Activated CD8-positive, alpha-beta T cell treated with anti-CD3 and anti-CD28 coated beads for 36 hours (primary cell): ENCODE measurements around the gene PIK3AP1. TPM values are rescaled to one million over a fixed set of nuclear protein-coding genes. Genes with fewer than 3 reads are reported as not detected.

Experiments
- ATAC-seq: fragments of 200-7000 bp; cut with Tn5 transposase; one replicate; pipeline ENCODE4 v1.10.0; 2021; ENCODE audit warnings: mild to moderate bottlenecking, moderate library complexity
- CTCF ChIA-PET: fragments of 350-600 bp; sonication (Branson Sonifier 250); formaldehyde crosslinking; loops from one replicate; lab custom pipeline; 2021; ENCODE audit warnings: antibody characterized with exemption; lab: Charles Lee
- POLR2A ChIA-PET: fragments of 350-600 bp; sonication (Branson Sonifier 250); formaldehyde crosslinking; loops from one replicate; lab custom pipeline; 2021; ENCODE audit warnings: antibody characterized with exemption; lab: Charles Lee
- DNase-seq: peaks from one replicate; pipeline ENCODE4 v3.0.0-alpha.2; 2020
- H3K27ac Mint-ChIP-seq: one replicate; pipeline ENCODE4 v1.8.0; 2021; ENCODE audit warnings: mild to moderate bottlenecking, mixed read lengths
- H3K27me3 Mint-ChIP-seq: one replicate; pipeline ENCODE4 v1.8.0; 2021; ENCODE audit warnings: mixed read lengths
- H3K36me3 Mint-ChIP-seq: one replicate; pipeline ENCODE4 v1.8.0; 2021; ENCODE audit warnings: low read depth, mixed read lengths
- H3K4me1 Mint-ChIP-seq: one replicate; pipeline ENCODE4 v1.8.0; 2021; ENCODE audit warnings: low read depth, mixed read lengths
- H3K4me3 Mint-ChIP-seq: one replicate; pipeline ENCODE4 v1.8.0; 2021; ENCODE audit warnings: mild to moderate bottlenecking, moderate library complexity, mixed read lengths
- H3K9me3 Mint-ChIP-seq: one replicate; pipeline ENCODE4 v1.8.0; 2021; ENCODE audit warnings: mixed read lengths
- intact Hi-C: fragments of 100-400 bp; cut with micrococcal nuclease; formaldehyde crosslinking; loops from one replicate; pipeline ENCODE4 v1.10.0; 2022
- total RNA-seq, 2 experiments: library from RNA; stranded (reverse); gene quantifications; one replicate each; pipeline ENCODE4 v1.2.3, GENCODE V29; 2021
- TF ChIP-seq, protein P1 (sequence below): fragments of 200-600 bp; IDR thresholded peaks from one replicate; pipeline ENCODE4 v1.8.0; 2022; ENCODE audit warnings: antibody characterized with exemption, mild to moderate bottlenecking

Gene PIK3AP1
- total RNA-seq, 2 experiments from 2014 or later = 4.1 to 4.7 TPM

DNA sequence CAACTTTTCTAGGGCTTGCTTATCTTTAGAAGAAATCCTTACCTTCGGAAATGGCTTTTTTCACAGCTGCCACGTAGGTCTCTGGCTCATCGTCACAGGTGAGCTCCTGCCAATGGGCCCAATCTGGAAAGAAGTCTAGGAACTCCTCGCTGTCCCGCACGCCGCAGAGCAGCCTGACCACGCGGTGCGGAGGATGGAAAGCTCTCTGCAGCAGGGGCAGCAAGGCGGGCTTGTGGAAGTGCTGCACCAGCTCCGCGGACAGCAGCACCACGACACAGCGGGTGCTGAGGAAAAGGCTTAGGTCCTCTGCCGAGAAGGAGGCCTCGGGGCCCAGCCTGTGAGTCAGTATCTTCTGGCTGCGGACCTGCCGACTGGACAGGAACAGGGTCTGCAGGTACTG, 10.8 kb downstream of the PIK3AP1 start:
- H3K27ac Mint-ChIP-seq = no peak overlapping the region
- no peak for DNase-seq
- no peaks in the 10 kb centered on the region for H3K27me3 Mint-ChIP-seq
- H3K9me3 Mint-ChIP-seq = no peaks in the 10 kb centered on the region
- ATAC-seq = no peak
- no peak overlapping the region for H3K4me3 Mint-ChIP-seq
- intact Hi-C loops = no loop called here
- TF ChIP-seq, protein P1, sequence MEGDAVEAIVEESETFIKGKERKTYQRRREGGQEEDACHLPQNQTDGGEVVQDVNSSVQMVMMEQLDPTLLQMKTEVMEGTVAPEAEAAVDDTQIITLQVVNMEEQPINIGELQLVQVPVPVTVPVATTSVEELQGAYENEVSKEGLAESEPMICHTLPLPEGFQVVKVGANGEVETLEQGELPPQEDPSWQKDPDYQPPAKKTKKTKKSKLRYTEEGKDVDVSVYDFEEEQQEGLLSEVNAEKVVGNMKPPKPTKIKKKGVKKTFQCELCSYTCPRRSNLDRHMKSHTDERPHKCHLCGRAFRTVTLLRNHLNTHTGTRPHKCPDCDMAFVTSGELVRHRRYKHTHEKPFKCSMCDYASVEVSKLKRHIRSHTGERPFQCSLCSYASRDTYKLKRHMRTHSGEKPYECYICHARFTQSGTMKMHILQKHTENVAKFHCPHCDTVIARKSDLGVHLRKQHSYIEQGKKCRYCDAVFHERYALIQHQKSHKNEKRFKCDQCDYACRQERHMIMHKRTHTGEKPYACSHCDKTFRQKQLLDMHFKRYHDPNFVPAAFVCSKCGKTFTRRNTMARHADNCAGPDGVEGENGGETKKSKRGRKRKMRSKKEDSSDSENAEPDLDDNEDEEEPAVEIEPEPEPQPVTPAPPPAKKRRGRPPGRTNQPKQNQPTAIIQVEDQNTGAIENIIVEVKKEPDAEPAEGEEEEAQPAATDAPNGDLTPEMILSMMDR = no peak
- no peaks in the 10 kb centered on the region for H3K36me3 Mint-ChIP-seq
- H3K4me1 Mint-ChIP-seq = peaks cover 3% of the 10 kb centered on the region
- ChIA-PET POLR2A (no interaction called here), CTCF (no interaction called here)

DNA sequence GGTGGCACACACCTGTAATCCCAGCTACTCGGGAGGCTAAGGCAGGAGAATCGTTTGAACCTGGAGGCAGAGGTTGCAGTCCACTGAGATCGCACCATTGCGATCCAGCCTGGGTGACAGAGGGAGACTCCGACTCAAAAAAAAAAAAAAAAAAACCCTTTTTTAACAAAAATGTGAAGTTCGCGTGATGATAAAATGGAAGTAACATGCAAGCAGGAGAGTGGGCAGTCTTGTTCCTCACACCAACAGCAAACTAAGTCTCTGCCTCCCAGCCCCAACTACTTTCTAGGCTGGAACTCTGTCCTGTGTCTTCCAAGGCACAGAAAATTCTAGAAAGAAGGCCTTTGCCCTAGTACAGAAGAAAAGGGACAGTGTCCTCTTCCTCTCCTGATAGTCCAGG, 11.3 kb downstream of the PIK3AP1 start:
- Mint-ChIP-seq H3K27me3 (no peaks in the 10 kb centered on the region), H3K27ac (no peak overlapping the region), H3K4me1 (no peaks in the 10 kb centered on the region), H3K36me3 (no peaks in the 10 kb centered on the region), H3K4me3 (no peak overlapping the region), H3K9me3 (no peaks in the 10 kb centered on the region)
- ChIA-PET CTCF (no interaction called here), POLR2A (no interaction called here)
- TF ChIP-seq, protein P1 = no peak
- DNase-seq (no peak), ATAC-seq (no peak)
- intact Hi-C loops = no loop called here

DNA sequence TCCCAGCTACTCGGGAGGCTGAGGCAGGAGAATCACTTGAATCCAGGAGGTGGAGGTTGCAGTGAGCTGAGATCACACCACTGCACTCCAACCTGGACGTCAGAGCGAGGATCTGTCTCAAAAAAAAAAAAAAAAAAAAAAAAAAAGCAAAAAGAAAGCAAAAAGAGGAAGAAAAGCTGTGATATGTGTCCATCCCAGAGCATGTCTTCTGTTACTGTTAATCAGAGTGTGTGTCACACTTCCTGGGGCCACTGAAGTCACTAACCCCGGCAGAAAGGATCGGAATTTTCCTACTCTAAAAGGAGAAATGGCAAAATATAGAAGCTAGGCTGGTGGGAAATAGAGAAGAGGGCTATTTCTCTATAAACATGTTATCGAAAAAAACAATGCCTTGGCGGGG, 11.9 kb downstream of the PIK3AP1 start:
- CTCF ChIA-PET = no interaction called here
- POLR2A ChIA-PET = no interaction called here
- TF ChIP-seq, protein P1 = no peak
- intact Hi-C loops = no loop called here
- H3K9me3 Mint-ChIP-seq = no peaks in the 10 kb centered on the region
- DNase-seq (no peak), ATAC-seq (no peak)
- no peaks in the 10 kb centered on the region for H3K27me3 Mint-ChIP-seq
- H3K4me1 Mint-ChIP-seq = no peaks in the 10 kb centered on the region
- no peak overlapping the region for H3K4me3 Mint-ChIP-seq
- no peaks in the 10 kb centered on the region for H3K36me3 Mint-ChIP-seq
- H3K27ac Mint-ChIP-seq = no peak overlapping the region

DNA sequence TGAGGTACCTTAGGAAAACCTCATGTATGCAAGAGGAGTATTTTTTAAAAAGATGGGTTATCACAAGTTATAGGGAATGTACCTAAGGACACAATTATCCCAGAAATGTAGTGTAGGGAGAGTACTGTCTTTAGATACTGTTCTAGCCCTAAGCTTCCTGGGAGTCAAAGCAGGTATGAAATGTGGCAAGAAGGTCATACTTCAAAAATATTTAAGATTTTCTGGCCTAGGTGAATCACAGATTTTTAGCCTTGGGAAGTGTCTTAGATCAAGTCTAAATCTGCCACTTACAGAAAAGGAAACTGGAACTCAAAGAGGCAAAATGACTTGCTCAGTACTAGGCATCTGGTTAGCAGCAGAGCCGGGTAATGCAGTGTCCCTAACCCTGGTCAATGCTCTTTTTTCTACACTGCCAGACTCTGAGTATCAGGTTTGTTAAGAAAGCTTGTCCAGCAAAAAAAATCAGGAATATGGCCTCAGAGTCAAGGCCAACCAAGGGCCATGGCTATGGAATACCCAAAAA, 13.9 kb downstream of the PIK3AP1 start:
- Mint-ChIP-seq H3K27ac (no peak overlapping the region), H3K27me3 (no peaks in the 10 kb centered on the region), H3K36me3 (no peaks in the 10 kb centered on the region), H3K4me3 (no peak overlapping the region), H3K4me1 (no peaks in the 10 kb centered on the region), H3K9me3 (no peaks in the 10 kb centered on the region)
- ChIA-PET CTCF (interaction anchor here (0.9 kb wide), 1 partner anchor 65 kb away, joined by 3 read pairs; no protein-coding TSS in a partner anchor), POLR2A (interaction anchor here (0.6 to 1.3 kb wide), 2 partner anchors 15 to 16 kb away, joined by 3 to 4 read pairs; no protein-coding TSS in a partner anchor)
- TF ChIP-seq, protein P1 = no peak
- no peak for ATAC-seq
- DNase-seq = no peak
- intact Hi-C loops = no loop called here

DNA sequence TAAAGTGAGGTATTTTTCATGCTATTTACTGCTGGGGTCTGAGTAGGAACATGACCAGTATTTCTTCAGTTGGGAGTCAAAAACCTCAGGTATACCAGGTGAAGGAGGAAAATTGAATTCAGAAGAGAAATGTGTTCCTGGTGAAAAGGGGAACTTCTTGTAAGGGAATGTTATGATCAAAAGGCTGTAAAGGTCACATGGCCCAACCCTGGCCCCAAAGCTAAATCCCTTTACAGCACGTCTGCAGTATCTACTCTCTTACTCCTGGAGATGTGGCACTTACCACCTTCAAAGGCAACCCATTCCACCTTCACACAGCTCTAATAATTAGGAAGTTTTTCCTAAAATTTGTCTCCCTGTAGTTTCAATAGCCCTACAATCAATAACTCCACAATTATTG, 15.2 kb downstream of the PIK3AP1 start:
- H3K36me3 Mint-ChIP-seq = no peaks in the 10 kb centered on the region
- DNase-seq (no peak), ATAC-seq (no peak)
- no peaks in the 10 kb centered on the region for H3K27me3 Mint-ChIP-seq
- H3K4me1 Mint-ChIP-seq = no peaks in the 10 kb centered on the region
- CTCF ChIA-PET = interaction anchor here (0.6 kb wide), 1 partner anchor 9 kb away, joined by 3 read pairs; no protein-coding TSS in a partner anchor
- TF ChIP-seq, protein P1 = no peak
- intact Hi-C loops = no loop called here
- POLR2A ChIA-PET = no interaction called here
- H3K9me3 Mint-ChIP-seq = no peaks in the 10 kb centered on the region
- H3K27ac Mint-ChIP-seq = no peak overlapping the region
- no peak overlapping the region for H3K4me3 Mint-ChIP-seq
